Ishikawa (cell line): Measurements from ENCODE around the gene RASAL3.

ENCODE experiments used
- REST ChIP-seq: IDR thresholded peaks from 2 replicates; pipeline ENCODE4 v1.6.1; 2012; ENCODE audit warnings: low read depth, mild to moderate bottlenecking
- TAF1 ChIP-seq: IDR thresholded peaks from 2 replicates; pipeline ENCODE4 v1.6.1; 2012; ENCODE audit warnings: low read depth, mild to moderate bottlenecking

- TF ChIP-seq TAF1 = no peak
- no peak for TF ChIP-seq REST
Observed at GRCh38 chr19:15487038-15487437, 22.7 kb upstream of the RASAL3 start.
